Stomach smooth muscle (tissue), 2 donors: ENCODE measurements around the gene IP6K2.
"Not testable (repeated sequence)": the region's sequence is repeated elsewhere in the genome, so short reads cannot be mapped to it uniquely, and the experiment has no call there.

Source experiments
- H3K27ac ChIP-seq: one replicate; pipeline ENCODE4 v1.7.0; 2013; ENCODE audit warnings: mild to moderate bottlenecking, low read length, inconsistent platforms
- H3K27me3 ChIP-seq, 2 donors: one replicate each; pipeline ENCODE4 v1.7.0; 2013; ENCODE audit warnings: low read length in 2 of 2; ENCODE audit not compliant: insufficient read depth in 2 of 2, control insufficient read depth in 1 of 2
- H3K36me3 ChIP-seq, 2 donors: one replicate each; pipeline ENCODE4 v1.7.0; 2013; ENCODE audit warnings: low read length in 2 of 2; ENCODE audit not compliant: control insufficient read depth in 2 of 2, insufficient read depth in 2 of 2
- H3K4me1 ChIP-seq: one replicate; pipeline ENCODE4 v1.7.0; 2013; ENCODE audit warnings: low read length; ENCODE audit not compliant: control insufficient read depth, insufficient read depth
- H3K4me3 ChIP-seq, 2 donors: one replicate each; pipeline ENCODE4 v1.7.0; 2013; ENCODE audit warnings: low read length in 2 of 2
- H3K9ac ChIP-seq, 2 donors: one replicate each; pipeline ENCODE4 v1.7.0; 2013; ENCODE audit warnings: low read length in 2 of 2, mild to moderate bottlenecking in 1 of 2
- H3K9me3 ChIP-seq, 2 donors: one replicate each; pipeline ENCODE4 v1.7.0; 2013; ENCODE audit warnings: low read length in 2 of 2; ENCODE audit not compliant: control insufficient read depth in 2 of 2
- donor health status: healthy.
- donor health status: Pancreatic carcinoma.

IP6K2 gene

GRCh38 chr3:48716982-48717746 is at the start of gene IP6K2:
IP6K2 (minus strand) TSS chr3:48717221; CDS start chr3:48695291, 21,930 bp downstream.
- Histone ChIP-seq H3K4me1 (peaks cover 11% of the 10 kb centered on the region), H3K36me3 (peaks cover 2 to 3% of the 10 kb centered on the region in 2 donors), H3K27me3 (no peaks in the 10 kb centered on the region), H3K9me3 (no peaks in the 10 kb centered on the region), H3K9ac (peak within 1 kb of the TSS; percentile 96 to 97), H3K27ac (peak within 1 kb of the TSS; percentile 66), H3K4me3 (peak within 1 kb of the TSS; percentile 96 to 98)

- Histone ChIP-seq H3K36me3 (peaks cover 23 to 28% of the 10 kb centered on the region in 2 donors), H3K4me3 (no peak overlapping the region), H3K9ac (no peak overlapping the region), H3K27me3 (no peaks in the 10 kb centered on the region), H3K27ac (no peak overlapping the region), H3K4me1 (no peaks in the 10 kb centered on the region), H3K9me3 (no peaks in the 10 kb centered on the region)
These were observed 48.4 kb upstream of the IP6K2 start for GRCh38 chr3:48765376-48765775.

- H3K36me3 ChIP-seq = peaks cover 23 to 24% of the 10 kb centered on the region in 2 donors
- no peaks in the 10 kb centered on the region for H3K27me3 ChIP-seq
- no peak overlapping the region for H3K9ac ChIP-seq
- no peaks in the 10 kb centered on the region for H3K4me1 ChIP-seq
- no peak overlapping the region for H3K4me3 ChIP-seq
- no peak overlapping the region for H3K27ac ChIP-seq
- no peaks in the 10 kb centered on the region for H3K9me3 ChIP-seq
These were observed 45.8 kb upstream of the IP6K2 start for GRCh38 chr3:48762816-48763215.

GRCh38 chr3:48759991-48760540 is 43.0 kb upstream of the IP6K2 start:
- not testable (repeated sequence) for H3K4me3 ChIP-seq, H3K9me3 ChIP-seq, H3K9ac ChIP-seq, H3K27me3 ChIP-seq, H3K4me1 ChIP-seq, H3K27ac ChIP-seq
- peaks cover 14 to 23% of the 10 kb centered on the region in 2 donors for H3K36me3 ChIP-seq

- H3K4me3 ChIP-seq, H3K4me1 ChIP-seq, H3K27ac ChIP-seq, H3K27me3 ChIP-seq, H3K9ac ChIP-seq, H3K9me3 ChIP-seq: not testable (repeated sequence)
- peaks cover 9 to 21% of the 10 kb centered on the region in 2 donors for H3K36me3 ChIP-seq
These were observed 42.5 kb upstream of the IP6K2 start for GRCh38 chr3:48759531-48759930.

- H3K36me3 ChIP-seq = peaks cover 9 to 18% of the 10 kb centered on the region in 2 donors
- no peak overlapping the region for H3K4me3 ChIP-seq
- no peak overlapping the region for H3K27ac ChIP-seq
- H3K9me3 ChIP-seq = no peaks in the 10 kb centered on the region
- H3K9ac ChIP-seq = no peak overlapping the region
- H3K4me1 ChIP-seq = no peaks in the 10 kb centered on the region
- no peaks in the 10 kb centered on the region for H3K27me3 ChIP-seq
These were observed 42.0 kb upstream of the IP6K2 start for GRCh38 chr3:48759071-48759470.

GRCh38 chr3:48756640-48757039 is 39.6 kb upstream of the IP6K2 start:
- H3K4me1 ChIP-seq = no peaks in the 10 kb centered on the region
- no peaks in the 10 kb centered on the region for H3K9me3 ChIP-seq
- peaks cover 6 to 22% of the 10 kb centered on the region in 2 donors for H3K36me3 ChIP-seq
- no peak overlapping the region for H3K27ac ChIP-seq
- no peaks in the 10 kb centered on the region for H3K27me3 ChIP-seq
- no peak overlapping the region for H3K4me3 ChIP-seq
- no peak overlapping the region for H3K9ac ChIP-seq

GRCh38 chr3:48750856-48751255 is 33.8 kb upstream of the IP6K2 start:
- Histone ChIP-seq H3K36me3 (peaks cover 11 to 30% of the 10 kb centered on the region in 2 donors), H3K27ac (no peak overlapping the region), H3K9me3 (no peaks in the 10 kb centered on the region)

GRCh38 chr3:48748754-48749153 is 31.7 kb upstream of the IP6K2 start:
- Histone ChIP-seq H3K9ac (no peak overlapping the region), H3K27ac (no peak overlapping the region), H3K27me3 (no peaks in the 10 kb centered on the region), H3K4me3 (no peak overlapping the region), H3K4me1 (no peaks in the 10 kb centered on the region), H3K9me3 (no peaks in the 10 kb centered on the region), H3K36me3 (peaks cover 11 to 32% of the 10 kb centered on the region in 2 donors)

More at GRCh38 chr3:48750856-48751255, 33.8 kb upstream of the IP6K2 start:
- H3K27me3 ChIP-seq = no peaks in the 10 kb centered on the region
- H3K9ac ChIP-seq = no peak overlapping the region
- no peaks in the 10 kb centered on the region for H3K4me1 ChIP-seq
- H3K4me3 ChIP-seq = no peak overlapping the region

GRCh38 chr3:48747706-48748105 is 30.7 kb upstream of the IP6K2 start:
- Histone ChIP-seq H3K27me3 (no peaks in the 10 kb centered on the region), H3K4me3 (no peak overlapping the region), H3K9me3 (no peaks in the 10 kb centered on the region), H3K9ac (no peak overlapping the region), H3K4me1 (no peaks in the 10 kb centered on the region), H3K27ac (no peak overlapping the region), H3K36me3 (peaks cover 11 to 30% of the 10 kb centered on the region in 2 donors)

- Histone ChIP-seq H3K27ac (no peak overlapping the region), H3K27me3 (no peaks in the 10 kb centered on the region), H3K9ac (no peak overlapping the region), H3K36me3 (peaks cover 10 to 29% of the 10 kb centered on the region in 2 donors), H3K9me3 (no peaks in the 10 kb centered on the region), H3K4me1 (no peaks in the 10 kb centered on the region), H3K4me3 (no peak overlapping the region)
These were observed 30.1 kb upstream of the IP6K2 start for GRCh38 chr3:48747015-48747615.
